HepG2 (cell line): Measurements from ENCODE around the gene MRO. TPM values are rescaled to one million over a fixed set of nuclear protein-coding genes. Genes with fewer than 3 reads are reported as not detected.

ENCODE experiments used
- ATAC-seq: fragments of 200-7000 bp; cut with Tn5 transposase; 3 replicates; pipeline ENCODE4 v1.9.1; 2020; ENCODE audit warnings: mild to moderate bottlenecking, moderate library complexity
- BruUV-seq: library from RNA; stranded (reverse); fragments of 400-500 nt; replicated peaks from 2 replicates; lab custom pipeline; 2021; lab: Mats Ljungman, UMichigan
- CTCF ChIA-PET: fragments of 300-600 bp; formaldehyde crosslinking; extraction: SDS; loops from one replicate; lab custom pipeline; 2021; ENCODE audit warnings: low total read pairs, inconsistent platforms, low intra/inter-chr PET ratio; lab: Yijun Ruan, JAX
- POLR2A ChIA-PET: fragments of 350-600 bp; sonication (Branson Sonifier 250); formaldehyde crosslinking; loops from one replicate; lab custom pipeline; 2020; ENCODE audit warnings: antibody characterized with exemption, inconsistent platforms; lab: Yijun Ruan, JAX
- DNase-seq: peaks from one replicate; pipeline ENCODE4 v3.0.0-alpha.2; 2015; ENCODE audit warnings: low spot score
- FAIRE-seq: peaks from 3 replicates; lab custom pipeline; 2011; peaks lifted over from hg19 to GRCh38; lab: Jason Lieb, UNC
- H2AFZ ChIP-seq: one replicate; pipeline ENCODE4 v1.6.1; 2011; ENCODE audit warnings: low read length, inconsistent platforms
- H3K27ac ChIP-seq: fragments of 300-600 bp; 3 replicates; pipeline ENCODE4 v1.8.0; 2011; ENCODE audit warnings: mixed run types, mild to moderate bottlenecking, mixed read lengths, low read length, inconsistent platforms; ENCODE audit not compliant: insufficient read depth; ENCODE audit errors: extremely low read length
- H3K27me3 ChIP-seq, 2 experiments: fragments of 200-600 bp in 1 of 2; 2 replicates in 1 of 2; 3 replicates in 1 of 2; pipeline versions ENCODE4 v1.6.0 to v1.8.0; 2011; ENCODE audit warnings: low read length in 2 of 2, mild to moderate bottlenecking in 2 of 2, moderate library complexity in 2 of 2, inconsistent platforms in 1 of 2; ENCODE audit not compliant: insufficient read depth in 2 of 2, control insufficient read depth in 1 of 2
- H3K36me3 ChIP-seq, 2 experiments: fragments of 200-600 bp in 1 of 2; replicated peaks in 1 of 2; 2 replicates in 1 of 2; 3 replicates in 1 of 2; pipeline versions ENCODE4 v1.5.1 to v1.8.0; 2011; ENCODE audit warnings: low read length in 2 of 2, inconsistent platforms in 1 of 2; ENCODE audit not compliant: insufficient read depth in 2 of 2, control insufficient read depth in 1 of 2
- H3K4me1 ChIP-seq: 2 replicates; pipeline ENCODE4 v1.5.1; 2012; ENCODE audit warnings: low read length, inconsistent platforms; ENCODE audit not compliant: insufficient read depth
- H3K4me2 ChIP-seq: 2 replicates; pipeline ENCODE4 v1.6.0; 2011; ENCODE audit warnings: low read depth, low read length, inconsistent platforms
- H3K4me3 ChIP-seq, 3 experiments: fragments of 200-600 bp in 1 of 3; sonication (generic), shearing (Covaris generic) in 1 of 3; replicated peaks in 1 of 3; 2 replicates each; pipeline ENCODE4 v1.5.1; 2011 to 2016; ENCODE audit warnings: low read length in 3 of 3, inconsistent platforms in 2 of 3, low read depth in 2 of 3, mild to moderate bottlenecking in 2 of 3, control low read depth in 1 of 3, mixed read lengths in 1 of 3; ENCODE audit not compliant: insufficient read depth in 1 of 3
- H3K79me2 ChIP-seq: one replicate; pipeline ENCODE4 v1.6.1; 2011; ENCODE audit warnings: low read length, inconsistent platforms; ENCODE audit not compliant: insufficient read depth
- H3K9ac ChIP-seq: 2 replicates; pipeline ENCODE4 v1.6.0; 2011; ENCODE audit warnings: mild to moderate bottlenecking, low read depth, low read length, inconsistent platforms; ENCODE audit not compliant: insufficient read depth
- H3K9me3 ChIP-seq: 2 replicates; pipeline ENCODE4 v1.5.1; 2012; ENCODE audit warnings: mild to moderate bottlenecking, low read length
- H4K20me1 ChIP-seq: 2 replicates; pipeline ENCODE4 v1.6.0; 2011; ENCODE audit warnings: inconsistent platforms, mild to moderate bottlenecking, low read length, moderate library complexity; ENCODE audit not compliant: insufficient read depth
- ASH2L ChIP-seq: fragments of 300-600, 200-600 bp; sonication (generic); IDR thresholded peaks from 2 replicates; pipeline ENCODE4 v1.7.0; 2017; ENCODE audit warnings: low read depth, mild to moderate bottlenecking, moderate library complexity, mixed read lengths, low read length; ENCODE audit not compliant: insufficient read length
- CBX5 ChIP-seq: sonication (generic); formaldehyde crosslinking; IDR thresholded peaks from 2 replicates; pipeline ENCODE4 v1.4.0; 2020; ENCODE audit warnings: missing genetic modification reagents, borderline replicate concordance
- FOXO4 ChIP-seq: sonication (generic); formaldehyde crosslinking; conservative IDR thresholded peaks from 2 replicates; pipeline ENCODE4 v1.8.1; 2023; ENCODE audit warnings: missing genetic modification reagents
- JUN ChIP-seq: sonication (generic); formaldehyde crosslinking; IDR thresholded peaks from 2 replicates; pipeline ENCODE4 v1.4.0; 2020; ENCODE audit warnings: mild to moderate bottlenecking, missing genetic modification reagents
- NCOR1 ChIP-seq: fragments of 200-600 bp; sonication (generic); IDR thresholded peaks from 2 replicates; pipeline ENCODE4 v1.7.0; 2017; ENCODE audit warnings: antibody characterized with exemption, low read length, borderline replicate concordance
- SP5 ChIP-seq: IDR thresholded peaks from 2 replicates; pipeline ENCODE4 v1.6.1; 2016; ENCODE audit warnings: low read depth, borderline replicate concordance
- TERF1 ChIP-seq: sonication (generic); formaldehyde crosslinking; IDR thresholded peaks from 2 replicates; pipeline ENCODE4 v1.8.0; 2022; ENCODE audit warnings: mild to moderate bottlenecking, missing genetic modification reagents, moderate library complexity
- ZBTB43 ChIP-seq: sonication (generic); formaldehyde crosslinking; conservative IDR thresholded peaks from 2 replicates; pipeline ENCODE4 v1.4.0; 2020; ENCODE audit warnings: missing genetic modification reagents
- ZNF282 ChIP-seq: fragments of 450-650 bp; IDR thresholded peaks from 2 replicates; pipeline ENCODE4 v1.6.1; 2018; ENCODE audit not compliant: partially characterized antibody
- ZNF451 ChIP-seq: sonication (generic); formaldehyde crosslinking; IDR thresholded peaks from 2 replicates; pipeline ENCODE4 v1.5.0; 2020; ENCODE audit warnings: mild to moderate bottlenecking, missing genetic modification reagents
- ZNF766 ChIP-seq: sonication (generic); formaldehyde crosslinking; IDR thresholded peaks from 2 replicates; pipeline ENCODE4 v1.5.0; 2020; ENCODE audit warnings: missing genetic modification reagents, borderline replicate concordance
- WGBS: methylation state at CpG from one replicate; pipeline ENCODE4 v1.1.6; 2017; ENCODE audit warnings: low lambda C conversion rate; 5-methylcytosine and 5-hydroxymethylcytosine counted together
- in situ Hi-C: cut with HindIII; loops from 2 replicates; pipeline ENCODE4 v1.10.0; 2017; ENCODE audit warnings: low pct_unique_long_range_greater_than_20kb; ENCODE audit not compliant: extremely low pct_ligation_motif_present
- intact Hi-C: fragments of 100-400 bp; cut with micrococcal nuclease; formaldehyde crosslinking; loops from one replicate; pipeline ENCODE4 v1.10.0; 2022; ENCODE audit not compliant: unreplicated experiment
- polyA plus RNA-seq, 8 experiments: library from polyadenylated mRNA; depleted of rRNA in 3 of 8; stranded (reverse) in 7 of 8; unstranded in 1 of 8; fragments of >200 nt; fragmentation: Illumina TruSeq in 4 of 8; extraction: Trizol in 4 of 8; gene quantifications; 2 replicates each; pipeline versions ENCODE4 v1.2.1 to v1.2.3, GENCODE V29; 2011 to 2016; ENCODE audit warnings: low read depth in 4 of 8, missing spikeins in 1 of 8, mixed read lengths in 1 of 8; ENCODE audit not compliant: insufficient read depth in 1 of 8
- total RNA-seq, 5 experiments: library from RNA; depleted of rRNA; stranded (reverse); fragments of >200 nt; fragmentation: Illumina TruSeq; extraction: Trizol; gene quantifications; 2 replicates each; pipeline ENCODE4 v1.2.3, GENCODE V29; 2016; ENCODE audit warnings: low read depth in 1 of 5

Gene MRO
- total and polyA plus RNA-seq, 2 of the 13 experiments (the other 11 are each of a cell fraction or from before 2014, with no cell fraction given): not detected

GRCh38 chr18:50749945-50750344 lies 69.9 kb downstream of the MRO start (continued):
- no peak for TF ChIP-seq TERF1 (CRISPR knock-in tag)
- TF ChIP-seq ZNF282: no peak
- TF ChIP-seq CBX5 (CRISPR knock-in tag): no peak

- no peak for DNase-seq
- H3K4me1 ChIP-seq: no peaks in the 10 kb centered on the region
- no peaks in the 10 kb centered on the region for H3K36me3 ChIP-seq
- H4K20me1 ChIP-seq: no peaks in the 10 kb centered on the region
- TF ChIP-seq JUN (CRISPR knock-in tag): no peak
- no peak for TF ChIP-seq FOXO4 (CRISPR knock-in tag)
- TF ChIP-seq ZNF766 (CRISPR knock-in tag): no peak
- no peak for TF ChIP-seq ASH2L
- TF ChIP-seq SP5: no peak
- no peak for TF ChIP-seq NCOR1
- no peak for TF ChIP-seq ZBTB43 (CRISPR knock-in tag)
- no peak for TF ChIP-seq ZNF451 (CRISPR knock-in tag)
- H3K27ac ChIP-seq: no peak overlapping the region
- no peak for FAIRE-seq
- no peak overlapping the region for H2AFZ ChIP-seq
- H3K9ac ChIP-seq: no peak overlapping the region
- no TSS peak for BruUV-seq
- no peaks in the 10 kb centered on the region for H3K9me3 ChIP-seq
- H3K4me2 ChIP-seq: no peak overlapping the region
- H3K27me3 ChIP-seq: peaks cover 2 to 21% of the 10 kb centered on the region in 2 experiments; a peak in 2 of 5 replicates
- ChIA-PET POLR2A (no interaction called here), CTCF (no interaction called here)
- H3K79me2 ChIP-seq: no peaks in the 10 kb centered on the region
- in situ Hi-C loops: no loop called here
- H3K4me3 ChIP-seq: no peak overlapping the region
- ATAC-seq: no peak
- WGBS: 47% methylated on average over 5 of the region's 5 CpGs
- intact Hi-C loops: no loop called here
Measured at GRCh38 chr18:50749421-50749820, 70.4 kb downstream of the MRO start.
